ENCODE measurements around the gene P2RX1.
"Not testable (repeated sequence)": the region's sequence is repeated elsewhere in the genome, so short reads cannot be mapped to it uniquely, and the experiment has no call there.

Gene P2RX1

GRCh38 chr17:3951420-3951819 lies 35.2 kb upstream of the P2RX1 start:
- no peak for DNase-seq (ENCODE audit: low spot score)

GRCh38 chr17:3951003-3951402 lies 34.7 kb upstream of the P2RX1 start:
- no peak for DNase-seq (ENCODE audit: low spot score)

DNA sequence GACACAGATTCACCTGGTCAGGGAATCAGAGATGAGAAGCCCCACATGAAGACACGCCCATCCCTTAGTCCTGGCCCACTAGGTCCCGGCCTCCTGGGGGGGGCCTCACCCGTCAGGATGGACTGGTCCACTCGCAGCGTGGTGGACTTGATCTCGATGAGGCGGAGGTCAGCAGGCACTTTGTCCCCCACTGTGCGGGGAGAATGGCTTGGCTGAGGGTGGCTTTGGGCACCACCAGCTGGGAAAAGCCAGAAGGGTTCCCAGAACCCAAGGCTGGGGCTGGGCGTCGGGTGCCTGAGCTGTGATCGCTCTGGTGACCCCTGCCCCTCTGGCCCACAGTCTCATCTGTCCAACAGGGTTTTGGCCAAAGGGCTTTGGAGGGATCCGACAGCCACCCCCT lies 34.3 kb upstream of the P2RX1 start:
- no peak for DNase-seq (ENCODE audit: low spot score)

DNA sequence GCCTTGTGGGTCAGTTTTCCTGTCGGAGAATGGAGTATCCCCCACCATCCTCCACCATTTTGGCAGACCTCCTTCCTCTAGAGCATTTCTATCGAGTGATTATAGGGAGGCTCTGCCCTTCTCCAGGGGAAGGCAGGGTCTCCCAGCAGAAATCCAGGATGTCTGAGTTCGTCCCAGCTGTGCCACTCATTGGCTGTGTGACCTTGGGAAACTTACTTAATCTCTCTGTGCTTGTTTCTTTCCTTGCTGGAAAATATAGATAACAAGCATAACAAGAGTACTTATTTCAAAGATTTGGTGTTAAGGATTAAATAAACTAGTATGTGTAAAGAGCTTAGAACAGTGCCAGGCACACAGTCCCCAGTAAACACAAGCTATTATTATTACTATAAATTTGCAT lies 33.2 kb upstream of the P2RX1 start:
- DNase-seq (ENCODE audit: low spot score): no peak

GRCh38 chr17:3948551-3948950 lies 32.3 kb upstream of the P2RX1 start:
- DNase-seq (ENCODE audit: low spot score): not testable (repeated sequence)

DNA sequence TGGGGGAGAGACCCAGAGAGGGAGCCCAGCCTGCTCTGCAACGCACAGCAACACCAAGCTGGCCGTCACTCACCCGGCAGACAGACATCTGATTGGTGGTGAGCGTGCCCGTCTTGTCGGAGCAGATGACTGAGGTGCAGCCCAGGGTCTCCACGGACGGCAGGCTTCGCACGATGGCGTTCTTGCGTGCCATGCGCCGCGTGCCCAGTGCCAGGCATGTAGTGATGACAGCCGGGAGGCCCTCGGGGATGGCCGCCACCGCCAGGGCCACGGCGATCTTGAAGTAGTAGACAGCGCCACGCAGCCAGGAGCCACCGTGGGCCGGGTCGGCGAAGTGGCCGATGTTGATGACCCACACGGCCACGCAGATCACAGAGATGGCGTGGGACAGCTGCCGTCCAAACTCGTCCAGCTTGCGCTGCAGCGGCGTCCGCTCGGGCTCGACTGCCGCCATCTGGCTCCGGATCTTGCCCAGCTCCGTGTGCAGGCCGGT lies 31.1 kb upstream of the P2RX1 start:
- DNase-seq (ENCODE audit: low spot score): no peak

- DNase-seq (ENCODE audit: low spot score): no peak
These were observed 30.5 kb upstream of the P2RX1 start for GRCh38 chr17:3946711-3947235.

GRCh38 chr17:3944485-3945388 lies 28.5 kb upstream of the P2RX1 start:
- peak; percentile 38 for DNase-seq (ENCODE audit: low spot score)

DNA sequence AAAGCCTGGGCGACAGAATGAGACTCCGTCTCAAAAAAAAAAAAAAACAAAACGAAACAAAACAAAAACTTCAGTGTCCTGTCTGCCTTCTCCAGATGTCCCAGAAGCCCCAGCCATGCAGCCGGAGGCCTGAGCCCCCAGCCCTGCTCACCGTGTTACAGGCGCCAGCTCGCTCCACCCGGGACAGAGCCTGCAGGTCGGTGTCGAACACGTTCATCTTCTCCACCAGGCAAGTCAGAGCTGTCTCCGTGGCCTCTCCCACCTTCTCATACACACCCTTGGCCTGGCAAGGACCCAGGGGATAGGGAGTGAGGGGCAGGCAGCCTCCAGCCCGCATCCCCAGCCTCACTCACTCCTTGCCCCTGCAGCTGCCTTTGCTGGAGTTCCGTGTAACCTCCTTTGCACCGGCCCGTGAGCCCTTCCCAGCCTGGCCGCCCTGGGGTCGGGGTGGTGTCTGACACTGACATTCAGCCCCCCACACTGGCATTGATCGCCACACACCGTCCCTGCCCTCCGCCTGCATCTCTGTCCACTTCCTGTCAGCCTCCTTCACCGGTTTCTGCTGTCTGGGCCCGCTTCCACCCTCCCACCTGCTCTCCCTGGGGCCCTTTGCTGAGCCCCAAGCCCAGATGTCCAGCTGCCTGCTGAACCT lies 27.1 kb upstream of the P2RX1 start:
- no peak for DNase-seq (ENCODE audit: low spot score)

- DNase-seq (ENCODE audit: low spot score): no peak
These were observed 24.9 kb upstream of the P2RX1 start for GRCh38 chr17:3940965-3941698.

- DNase-seq (ENCODE audit: low spot score): no peak
These were observed 21.1 kb upstream of the P2RX1 start for GRCh38 chr17:3937359-3937758.

DNA sequence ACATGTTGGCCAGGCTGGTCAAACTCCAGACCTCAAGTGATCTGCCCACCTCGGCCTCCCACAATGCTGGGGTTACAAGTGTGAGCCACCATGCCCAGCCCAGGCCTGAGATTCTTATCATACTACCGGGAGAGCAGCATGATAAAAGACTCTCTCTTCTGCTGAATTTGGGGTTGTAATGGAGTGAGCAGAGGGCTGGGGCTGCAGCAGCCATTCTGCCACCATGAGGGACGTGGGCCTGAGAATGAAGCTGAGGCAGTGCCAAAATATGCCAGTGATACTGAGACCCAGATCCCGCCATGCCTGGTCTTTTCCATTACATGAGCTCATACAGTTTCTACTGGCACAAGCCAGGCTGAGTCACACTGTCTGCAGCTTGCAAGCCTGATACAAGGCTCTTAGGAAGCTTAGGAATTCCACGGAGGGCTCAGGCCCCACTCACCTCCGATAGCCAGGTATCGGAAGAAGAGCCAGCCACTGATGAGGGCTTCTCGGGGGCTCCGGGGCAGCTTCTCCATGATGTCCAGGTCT lies 19.6 kb upstream of the P2RX1 start:
- DNase-seq (ENCODE audit: low spot score): peak; percentile 64

DNA sequence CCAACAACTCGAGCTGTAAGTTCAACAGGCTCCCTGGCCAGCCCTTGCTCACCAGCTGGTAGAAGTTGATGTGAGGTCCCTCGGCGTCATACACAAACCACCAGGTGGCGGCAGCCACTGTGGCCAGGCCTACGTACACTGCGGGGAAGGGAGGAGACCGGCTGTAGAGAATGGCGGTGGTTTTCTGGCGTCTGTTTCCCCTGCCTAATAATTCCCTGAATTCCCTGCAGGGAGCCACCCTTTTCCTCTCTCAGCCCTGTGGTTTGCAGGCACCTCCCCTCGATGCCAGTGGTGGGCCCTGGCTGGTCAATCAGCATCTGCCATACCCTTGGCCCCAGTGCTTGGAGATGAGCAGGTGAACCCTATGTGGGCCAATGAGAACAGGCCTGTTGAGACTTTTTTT lies 18.9 kb upstream of the P2RX1 start:
- peak; percentile 75 for DNase-seq (ENCODE audit: low spot score)

- no peak for DNase-seq (ENCODE audit: low spot score)
These were observed 13.5 kb upstream of the P2RX1 start for GRCh38 chr17:3929764-3930163.

GRCh38 chr17:3929181-3929580 lies 12.9 kb upstream of the P2RX1 start:
- DNase-seq (ENCODE audit: low spot score): no peak

GRCh38 chr17:3928406-3928805 lies 12.1 kb upstream of the P2RX1 start:
- DNase-seq (ENCODE audit: low spot score): no peak

DNA sequence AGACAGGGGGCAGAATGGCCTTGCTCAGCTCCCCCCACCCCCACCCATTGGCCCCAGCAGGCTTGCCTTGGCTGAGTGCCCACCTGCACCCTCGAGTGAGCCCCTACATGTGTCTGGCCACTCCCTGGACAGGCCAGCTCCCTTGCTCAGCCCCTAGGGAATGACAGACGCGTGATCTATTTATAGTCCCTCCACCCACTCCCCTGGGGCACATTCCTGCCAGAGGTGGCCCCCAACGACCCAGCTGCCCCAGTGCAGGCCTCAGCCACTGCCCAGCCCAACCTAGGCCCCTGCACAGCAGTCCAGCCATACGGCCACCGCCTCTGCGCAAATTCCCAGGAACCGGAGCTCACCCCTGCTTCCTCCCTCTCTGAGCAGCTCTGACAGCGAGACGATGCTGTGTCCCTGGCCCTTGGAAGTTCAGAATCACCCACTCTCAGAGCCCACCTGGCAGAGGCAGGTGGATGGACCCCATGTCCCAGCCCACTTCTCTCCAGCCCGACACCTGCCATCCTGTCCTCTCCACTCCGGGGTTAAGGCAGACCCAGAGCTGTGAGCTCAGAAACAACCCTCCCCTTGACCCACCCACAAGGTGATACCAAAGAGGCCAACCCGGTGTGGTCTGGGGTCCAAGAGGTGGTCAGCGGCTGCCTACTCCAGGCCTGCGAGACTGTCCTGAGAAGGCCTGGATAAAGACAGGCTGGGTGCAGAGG lies 11.5 kb upstream of the P2RX1 start:
- DNase-seq (ENCODE audit: low spot score): peak; percentile 3

- DNase-seq (ENCODE audit: low spot score): peak; percentile 14
These were observed 10.8 kb upstream of the P2RX1 start for GRCh38 chr17:3926860-3927627.

DNA sequence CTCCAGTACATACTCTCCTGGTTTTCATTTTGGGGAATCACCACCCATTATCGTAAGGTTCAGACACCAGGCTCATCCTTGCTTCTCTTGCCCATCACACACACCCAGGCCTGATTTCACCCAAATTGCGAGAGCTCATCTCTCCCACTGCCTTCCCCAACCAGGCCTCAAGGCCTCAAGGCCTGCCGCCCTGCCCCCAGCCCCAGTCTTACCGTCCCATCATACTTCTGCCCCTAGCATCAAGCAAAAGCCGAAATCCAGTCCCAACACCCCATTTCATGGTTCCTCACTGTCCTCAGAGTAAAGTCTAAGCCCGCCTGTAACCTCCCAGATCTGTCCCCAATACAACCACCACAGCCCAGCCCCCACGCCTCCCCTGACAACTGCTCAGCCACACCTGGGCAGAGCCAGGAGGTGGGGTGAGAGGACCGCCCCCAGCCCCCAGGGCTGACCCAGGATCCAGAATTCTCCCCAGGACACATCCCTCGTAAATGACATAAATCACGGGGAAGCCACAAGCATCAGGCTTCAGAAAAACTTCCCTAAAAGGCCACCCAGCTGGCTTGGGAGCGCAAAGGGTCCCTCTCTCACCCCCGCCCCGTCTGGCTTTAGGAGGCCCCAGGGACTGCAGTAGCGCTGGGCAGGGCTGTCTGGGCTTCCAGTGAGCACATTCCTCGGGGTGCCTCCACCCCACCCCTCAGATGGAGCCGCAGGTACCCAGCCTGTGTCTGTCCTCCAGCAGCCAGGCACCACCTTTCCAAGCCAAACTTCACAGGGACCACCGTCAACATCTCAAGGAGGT lies 9.6 kb upstream of the P2RX1 start:
- no peak for DNase-seq (ENCODE audit: low spot score)

Measured in kidney tubule cell (primary cell).